ENCODE measurements around the gene SIT1. TPM values are rescaled to one million over a fixed set of nuclear protein-coding genes. Genes with fewer than 3 reads are reported as not detected.

SIT1 gene
- total and polyA plus RNA-seq, 2 donors (not counting 3 experiments of a cell fraction or from before 2014, with no cell fraction given): not detected

- Histone ChIP-seq H3K79me2 (ENCODE audit: control insufficient read depth, insufficient read depth, low read length) (peaks cover 4% of the 10 kb centered on the region), H3K9me1 (replicated peaks; ENCODE audit: control insufficient read depth, extremely low read depth, insufficient read depth, low read length) (no peaks in the 10 kb centered on the region), H4K20me1 (replicated peaks; ENCODE audit: control insufficient read depth, extremely low read depth, insufficient read depth, low read length) (no peaks in the 10 kb centered on the region), H2AFZ (ENCODE audit: low read depth, low read length) (no peak overlapping the region), H3K27me3 (ENCODE audit: control insufficient read depth in 2 of 2, insufficient read depth in 2 of 2, low read length in 2 of 2) (no peaks in the 10 kb centered on the region), H3K4me3 (replicated peaks in 1 of 3; ENCODE audit: insufficient read depth in 1 of 3, low read depth in 1 of 3, low read length in 3 of 3) (peak overlapping the region in 1 of 3 experiments; percentile 87), H3K27ac (ENCODE audit: insufficient read depth, low read depth, low read length) (peak overlapping the region; percentile 94), H3K9me3 (replicated peaks; ENCODE audit: control insufficient read depth, insufficient read depth, low read length) (no peaks in the 10 kb centered on the region), H3K4me2 (ENCODE audit: insufficient read depth, low read length) (peak overlapping the region; percentile 93), H3K9ac (replicated peaks; ENCODE audit: extremely low read depth, insufficient read depth, low read length) (peak overlapping the region; percentile 86), H3K36me3 (ENCODE audit: control insufficient read depth in 2 of 2, extremely low read depth in 1 of 2, insufficient read depth in 2 of 2, low read length in 2 of 2) (peaks cover 0 to 8% of the 10 kb centered on the region in 2 experiments), H3K4me1 (ENCODE audit: control insufficient read depth, extremely low read depth, insufficient read depth, low read length) (peaks cover 16% of the 10 kb centered on the region)
- DNase-seq (ENCODE audit: low read depth, low spot score) (no peak), FAIRE-seq (peak; percentile 78)
- BruUV-seq (replicated peaks): no TSS peak
- no peak for TF ChIP-seq FOS (IDR thresholded peaks at IDR 0.05; ENCODE audit: borderline replicate concordance, insufficient read depth, low read length)
- TF ChIP-seq MYC (IDR thresholded peaks at IDR 0.05; ENCODE audit: low read depth, low read length): no peak
- no peak for TF ChIP-seq GATA2 (IDR thresholded peaks at IDR 0.05; ENCODE audit: insufficient read depth, insufficient read length, low read depth, low read length)
- no peak for TF ChIP-seq JUN (IDR thresholded peaks at IDR 0.05; ENCODE audit: borderline replicate concordance, insufficient read depth, insufficient read length, low read depth)
- TF ChIP-seq MAX (IDR thresholded peaks at IDR 0.05; ENCODE audit: insufficient read depth, insufficient read length): no peak
- TF ChIP-seq EZH2 (IDR thresholded peaks at IDR 0.05; ENCODE audit: borderline replicate concordance, low read depth, low read length, severe bottlenecking): no peak
- TF ChIP-seq POLR2AphosphoS5 (IDR thresholded peaks at IDR 0.05; ENCODE audit: insufficient read depth, low read depth, low read length): no peak
- no peak for TF ChIP-seq CTCF (IDR thresholded peaks at IDR 0.05; ENCODE audit: extremely low read depth in 1 of 2, insufficient read depth in 1 of 2, low read depth in 1 of 2, low read length in 2 of 2)
- TF ChIP-seq POLR2A (IDR thresholded peaks at IDR 0.05; ENCODE audit: low read depth, low read length): no peak
- dilution Hi-C loops (cut with MboI; ENCODE audit: extremely low pct_ligation_motif_present, low sequenced_read_pairs) (no loop called here), intact Hi-C loops (cut with micrococcal nuclease) (loop anchor here (5.0 kb wide), 2 partner anchors 167 to 248 kb away; partner anchors contain the start of genes HRCT1, RUSC2 and SPAAR)
- POLR2A ChIA-PET: interaction anchor here (1.6 kb wide), 1 partner anchor 29 kb away, joined by 4 read pairs; no protein-coding TSS in a partner anchor
- CTCF ChIA-PET: interaction anchor here (0.8 to 10.0 kb wide), 4 partner anchors 10 to 55 kb away, joined by 3 to 227 read pairs (median 8); partner anchors contain the start of gene TPM2
These were observed 8.6 kb upstream of the SIT1 start for GRCh38 chr9:35659340-35659739.

Measured in endothelial cell of umbilical vein (primary cell).